Measurements from ENCODE around the gene CASK. TPM values are rescaled to one million over a fixed set of nuclear protein-coding genes. Genes with fewer than 3 reads are reported as not detected.

CASK gene
- total and polyA plus RNA-seq, 12 donors, result 4.7 to 53.0 (median 41.3) TPM

DNA sequence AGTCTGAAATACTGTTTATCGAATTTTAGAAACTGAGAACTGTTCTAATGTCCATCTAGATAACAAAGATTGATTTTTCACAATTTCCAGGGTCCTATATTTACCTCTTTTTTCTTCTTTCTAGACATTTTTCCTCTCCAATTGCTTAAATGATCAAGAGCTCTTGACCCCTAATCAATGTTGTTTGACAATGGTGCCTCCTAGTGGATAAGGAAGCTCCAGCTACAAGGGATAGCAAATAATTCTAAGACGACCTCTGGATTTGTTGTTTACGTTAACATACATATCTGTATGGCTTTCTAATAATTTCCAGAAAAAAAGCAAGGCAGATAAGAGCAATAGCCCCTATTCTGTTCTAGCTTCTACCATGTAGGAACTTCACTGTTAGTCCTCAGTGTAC lies 163.5 kb downstream of the CASK start:
- DNase-seq, result peak in 1 of 7 donors; percentile 10
- no peak for TF ChIP-seq POLR2A (IDR thresholded peaks at IDR 0.05)
- TF ChIP-seq, protein P1, sequence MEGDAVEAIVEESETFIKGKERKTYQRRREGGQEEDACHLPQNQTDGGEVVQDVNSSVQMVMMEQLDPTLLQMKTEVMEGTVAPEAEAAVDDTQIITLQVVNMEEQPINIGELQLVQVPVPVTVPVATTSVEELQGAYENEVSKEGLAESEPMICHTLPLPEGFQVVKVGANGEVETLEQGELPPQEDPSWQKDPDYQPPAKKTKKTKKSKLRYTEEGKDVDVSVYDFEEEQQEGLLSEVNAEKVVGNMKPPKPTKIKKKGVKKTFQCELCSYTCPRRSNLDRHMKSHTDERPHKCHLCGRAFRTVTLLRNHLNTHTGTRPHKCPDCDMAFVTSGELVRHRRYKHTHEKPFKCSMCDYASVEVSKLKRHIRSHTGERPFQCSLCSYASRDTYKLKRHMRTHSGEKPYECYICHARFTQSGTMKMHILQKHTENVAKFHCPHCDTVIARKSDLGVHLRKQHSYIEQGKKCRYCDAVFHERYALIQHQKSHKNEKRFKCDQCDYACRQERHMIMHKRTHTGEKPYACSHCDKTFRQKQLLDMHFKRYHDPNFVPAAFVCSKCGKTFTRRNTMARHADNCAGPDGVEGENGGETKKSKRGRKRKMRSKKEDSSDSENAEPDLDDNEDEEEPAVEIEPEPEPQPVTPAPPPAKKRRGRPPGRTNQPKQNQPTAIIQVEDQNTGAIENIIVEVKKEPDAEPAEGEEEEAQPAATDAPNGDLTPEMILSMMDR (IDR thresholded peaks at IDR 0.05), result peak in 5 of 6 experiments; percentile 38 to 55 (median 54)
- intact Hi-C loops (cut with DNase I), result no loop called here
- WGBS, 4 donors, result 43 to 54% (median 47%) methylated on average over 3 of the region's 3 CpGs
- no peak overlapping the region for H3K4me3 ChIP-seq
- H3K27me3 ChIP-seq, result no peaks in the 10 kb centered on the region
- no peaks in the 10 kb centered on the region for H3K36me3 ChIP-seq (replicated peaks in 1 of 2)
- H3K27ac ChIP-seq, result no peak overlapping the region
- H3K4me1 ChIP-seq (replicated peaks in 1 of 2), result no peaks in the 10 kb centered on the region
- no peaks in the 10 kb centered on the region for H3K9me3 ChIP-seq (replicated peaks in 1 of 3)

DNA sequence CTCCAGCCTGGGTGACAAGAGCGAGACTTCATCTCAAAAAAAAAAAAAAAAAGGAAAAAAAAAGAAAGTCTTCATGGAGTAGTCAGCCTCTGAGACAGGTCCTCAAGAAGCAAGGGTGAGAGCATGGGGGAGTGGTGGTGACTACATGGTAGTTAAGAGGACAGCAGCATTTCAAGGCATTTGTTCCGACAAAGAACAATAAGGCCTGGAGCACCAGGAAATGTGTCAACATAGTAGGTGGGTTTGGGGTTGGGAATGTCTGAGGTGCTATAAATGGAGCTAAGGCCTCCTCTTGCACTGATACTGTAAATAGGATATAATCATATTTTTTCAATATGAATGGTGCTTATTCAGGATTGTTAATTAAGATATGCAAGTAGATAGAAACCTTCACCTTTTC lies 165.0 kb downstream of the CASK start:
- Histone ChIP-seq H3K27me3 (no peaks in the 10 kb centered on the region), H3K27ac (no peak overlapping the region), H3K9me3 (replicated peaks in 1 of 3) (no peaks in the 10 kb centered on the region), H3K4me1 (replicated peaks in 1 of 2) (no peaks in the 10 kb centered on the region), H3K36me3 (replicated peaks in 1 of 2) (no peaks in the 10 kb centered on the region), H3K4me3 (no peak overlapping the region)
- no peak for DNase-seq
- TF ChIP-seq, protein P1 (IDR thresholded peaks at IDR 0.05), result no peak
- TF ChIP-seq POLR2A (IDR thresholded peaks at IDR 0.05), result no peak
- WGBS, 4 donors, result 78 to 97% (median 89%) methylated on average over 2 of the region's 2 CpGs
- intact Hi-C loops (cut with DNase I), result no loop called here

DNA sequence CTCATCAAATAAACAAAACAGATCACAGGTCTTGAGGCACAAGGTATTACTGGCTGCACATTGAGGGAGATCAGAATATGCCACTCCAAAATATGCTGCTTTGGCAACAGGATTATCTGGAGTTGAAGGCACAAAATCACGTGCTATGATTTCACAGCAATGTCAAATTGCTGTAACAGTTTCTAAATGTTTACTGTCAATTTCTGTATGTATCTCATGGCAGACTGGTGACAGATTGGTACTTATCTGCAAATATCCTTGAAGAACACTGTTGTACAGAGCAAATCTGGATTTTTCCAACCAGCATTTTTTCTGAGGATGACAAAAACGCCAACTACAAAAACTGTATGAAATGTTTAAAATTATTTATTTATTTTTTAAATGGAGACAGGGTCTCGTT lies 172.6 kb downstream of the CASK start:
- no peak for DNase-seq
- Histone ChIP-seq H3K27ac (no peak overlapping the region), H3K4me1 (replicated peaks in 1 of 2) (no peaks in the 10 kb centered on the region), H3K27me3 (no peaks in the 10 kb centered on the region), H3K4me3 (no peak overlapping the region), H3K9me3 (replicated peaks in 1 of 3) (no peaks in the 10 kb centered on the region), H3K36me3 (replicated peaks in 1 of 2) (no peaks in the 10 kb centered on the region)
- intact Hi-C loops (cut with DNase I), result no loop called here
- TF ChIP-seq, protein P1 (IDR thresholded peaks at IDR 0.05), result no peak
- TF ChIP-seq POLR2A (IDR thresholded peaks at IDR 0.05), result no peak
- 55 to 77% (median 62%) methylated on average over 2 to 3 of the region's 3 CpGs for WGBS, 4 donors

DNA sequence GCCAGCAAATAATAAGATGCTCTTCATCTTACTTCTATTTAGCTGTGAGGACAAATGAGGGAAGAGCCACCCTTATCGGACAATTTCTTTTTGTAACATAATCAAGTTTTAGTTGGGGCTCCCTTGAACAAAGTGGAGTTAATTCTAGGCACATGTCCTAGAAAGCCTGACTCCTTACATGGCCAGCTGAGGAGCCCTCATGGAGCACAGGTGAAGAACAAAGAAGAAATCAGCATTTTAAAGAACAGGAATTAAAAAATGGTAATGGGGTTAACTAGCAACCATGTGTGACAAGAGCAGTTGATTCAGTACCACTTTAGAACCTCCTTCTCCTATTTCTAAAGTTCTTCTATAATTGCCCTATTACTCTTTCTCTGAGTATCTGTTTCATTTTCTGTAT lies 183.5 kb downstream of the CASK start:
- Histone ChIP-seq H3K9me3 (replicated peaks in 1 of 3) (no peaks in the 10 kb centered on the region), H3K4me1 (replicated peaks in 1 of 2) (no peaks in the 10 kb centered on the region), H3K36me3 (replicated peaks in 1 of 2) (no peaks in the 10 kb centered on the region), H3K27ac (no peak overlapping the region), H3K4me3 (no peak overlapping the region), H3K27me3 (no peaks in the 10 kb centered on the region)
- WGBS, 4 donors, result 77 to 100% (median 93%) methylated on average over 1 of the region's 1 CpG
- no peak for DNase-seq
- TF ChIP-seq POLR2A (IDR thresholded peaks at IDR 0.05), result no peak
- TF ChIP-seq, protein P1 (IDR thresholded peaks at IDR 0.05), result no peak
- intact Hi-C loops (cut with DNase I), result loop anchor here in 1 of 2 donors (10.0 kb wide), 1 partner anchor 185 kb away; no protein-coding TSS in a partner anchor

All from adrenal gland (tissue), 12 donors.